SK-N-SH (cell line): Measurements from ENCODE around the gene TMEM132D. TPM values are rescaled to one million over a fixed set of nuclear protein-coding genes. Genes with fewer than 3 reads are reported as not detected.

Experiments
- CTCF ChIA-PET: fragments of 300-600, 350-600 bp; formaldehyde crosslinking; extraction: SDS; loops from one replicate; lab custom pipeline; 2021; lab: Yijun Ruan, JAX
- POLR2A ChIA-PET: fragments of 350-600 bp; sonication (Branson Sonifier 250); formaldehyde crosslinking; extraction: SDS; loops from one replicate; lab custom pipeline; 2020; ENCODE audit warnings: antibody characterized with exemption, inconsistent platforms; lab: Yijun Ruan, JAX
- DNase-seq: peaks from one replicate; pipeline ENCODE4 v3.0.0; 2012
- H2AFZ ChIP-seq: fragments of 200-600 bp; sonication (generic); 2 replicates; pipeline ENCODE4 v1.8.1; 2016; ENCODE audit warnings: antibody characterized with exemption, mild to moderate bottlenecking, low read depth
- H3F3A ChIP-seq: fragments of 200-600 bp; sonication (generic); replicated peaks from 2 replicates; pipeline ENCODE3; 2016; ENCODE audit warnings: antibody characterized with exemption, mild to moderate bottlenecking; ENCODE audit not compliant: insufficient read depth
- H3K27ac ChIP-seq, 2 experiments: fragments of 200-500 bp in 1 of 2; fragments of 200-600 bp in 1 of 2; sonication (Bioruptor generic) in 1 of 2; sonication (generic), shearing (Covaris generic) in 1 of 2; 2 replicates each; pipeline versions ENCODE4 v1.5.1 to v1.6.1; 2014 to 2016; ENCODE audit warnings: low read depth in 2 of 2, inconsistent platforms in 1 of 2, low read length in 1 of 2, mild to moderate bottlenecking in 1 of 2, mixed read lengths in 1 of 2
- H3K27me3 ChIP-seq: fragments of 200-600 bp; sonication (generic), shearing (Covaris generic); 2 replicates; pipeline ENCODE4 v1.6.1; 2016; ENCODE audit warnings: mixed run types; ENCODE audit not compliant: insufficient read depth
- H3K36me3 ChIP-seq, 2 experiments: fragments of 200-500 bp in 1 of 2; fragments of 200-600 bp in 1 of 2; sonication (Bioruptor generic) in 1 of 2; sonication (generic) in 1 of 2; replicated peaks in 1 of 2; 2 replicates each; pipeline versions ENCODE3 to v1.5.1; 2014 to 2016; ENCODE audit warnings: low read length in 1 of 2, mild to moderate bottlenecking in 1 of 2; ENCODE audit not compliant: insufficient read depth in 2 of 2, control insufficient read depth in 1 of 2
- H3K4me1 ChIP-seq, 2 experiments: fragments of 200-500 bp in 1 of 2; fragments of 200-600 bp in 1 of 2; sonication (Bioruptor generic) in 1 of 2; sonication (generic), shearing (Covaris generic) in 1 of 2; 2 replicates each; pipeline versions ENCODE4 v1.5.1 to v1.6.1; 2014 to 2016; ENCODE audit warnings: low read depth in 1 of 2, low read length in 1 of 2, mixed run types in 1 of 2; ENCODE audit not compliant: insufficient read depth in 2 of 2, control insufficient read depth in 1 of 2
- H3K4me2 ChIP-seq: fragments of 200-600 bp; sonication (generic), shearing (Covaris generic); 2 replicates; pipeline ENCODE4 v1.6.1; 2017; ENCODE audit warnings: mixed run types
- H3K4me3 ChIP-seq, 2 experiments: fragments of 200-500 bp in 1 of 2; fragments of 200-600 bp in 1 of 2; sonication (Bioruptor generic) in 1 of 2; sonication (generic), shearing (Covaris generic) in 1 of 2; 2 replicates each; pipeline versions ENCODE4 v1.5.1 to v1.8.1; 2014 to 2016; ENCODE audit warnings: low read depth in 2 of 2, inconsistent platforms in 1 of 2, low read length in 1 of 2, mild to moderate bottlenecking in 1 of 2, mixed read lengths in 1 of 2, moderate library complexity in 1 of 2
- H3K79me2 ChIP-seq: fragments of 200-600 bp; sonication (generic); 2 replicates; pipeline ENCODE4 v1.8.1; 2017; ENCODE audit warnings: mild to moderate bottlenecking; ENCODE audit not compliant: insufficient read depth
- H3K9ac ChIP-seq: fragments of 200-600 bp; sonication (generic); 2 replicates; pipeline ENCODE4 v1.6.1; 2017; ENCODE audit warnings: mixed run types
- H3K9me2 ChIP-seq: fragments of 200-600 bp; sonication (generic); 2 replicates; pipeline ENCODE4 v1.6.1; 2017; ENCODE audit warnings: mixed run types
- H3K9me3 ChIP-seq: fragments of 200-600 bp; sonication (generic); 2 replicates; pipeline ENCODE4 v1.6.1; 2017; ENCODE audit warnings: mixed run types, mild to moderate bottlenecking, moderate library complexity
- H4K20me1 ChIP-seq: fragments of 200-600 bp; sonication (generic); 2 replicates; pipeline ENCODE4 v1.6.1; 2017; ENCODE audit warnings: mild to moderate bottlenecking, mixed run types; ENCODE audit not compliant: insufficient read depth
- CHD2 ChIP-seq: fragments of 150-350 bp; IDR thresholded peaks from 2 replicates; pipeline ENCODE4 v1.6.1; 2018; ENCODE audit warnings: low read length; ENCODE audit not compliant: partially characterized antibody
- ELF1 ChIP-seq: IDR thresholded peaks from 2 replicates; pipeline ENCODE4 v1.4.0; 2012
- FOSL2 ChIP-seq: IDR thresholded peaks from 2 replicates; pipeline ENCODE4 v1.4.0; 2012; ENCODE audit warnings: low read depth, mild to moderate bottlenecking, moderate library complexity, borderline replicate concordance
- FOXJ3 ChIP-seq: sonication (generic); formaldehyde crosslinking; IDR thresholded peaks from 2 replicates; pipeline ENCODE4 v1.5.1; 2020; ENCODE audit warnings: mild to moderate bottlenecking, missing genetic modification reagents
- GABPA ChIP-seq: IDR thresholded peaks from 2 replicates; pipeline ENCODE4 v1.4.0; 2012; ENCODE audit warnings: low read depth, mild to moderate bottlenecking
- GATA2 ChIP-seq: sonication (generic); formaldehyde crosslinking; IDR thresholded peaks from 2 replicates; pipeline ENCODE4 v1.5.0; 2020; ENCODE audit warnings: mild to moderate bottlenecking, missing genetic modification reagents
- JUND ChIP-seq: IDR thresholded peaks from 2 replicates; pipeline ENCODE4 v1.4.0; 2012
- MEF2A ChIP-seq: IDR thresholded peaks from 2 replicates; pipeline ENCODE4 v1.4.0; 2012; ENCODE audit warnings: low read depth, borderline replicate concordance
- NRF1 ChIP-seq: IDR thresholded peaks from 2 replicates; pipeline ENCODE4 v1.6.1; 2012; ENCODE audit warnings: low read depth, mild to moderate bottlenecking, low read length
- RAD21 ChIP-seq: IDR thresholded peaks from 2 replicates; pipeline ENCODE4 v1.6.1; 2012; ENCODE audit warnings: mild to moderate bottlenecking, low read length
- RCOR1 ChIP-seq: fragments of 150-350 bp; IDR thresholded peaks from 2 replicates; pipeline ENCODE4 v1.6.1; 2017; ENCODE audit warnings: antibody characterized with exemption, low read length
- RFX5 ChIP-seq: IDR thresholded peaks from 2 replicates; pipeline ENCODE4 v1.6.1; 2012; ENCODE audit warnings: mild to moderate bottlenecking, improper control_type of control experiment, low read length
- RXRA ChIP-seq: IDR thresholded peaks from 2 replicates; pipeline ENCODE4 v1.4.0; 2012; ENCODE audit warnings: low read depth, mild to moderate bottlenecking, borderline replicate concordance
- SMC3 ChIP-seq: IDR thresholded peaks from 2 replicates; pipeline ENCODE4 v1.6.1; 2012; ENCODE audit warnings: low read depth, low read length, improper control_type of control experiment
- YY1 ChIP-seq: IDR thresholded peaks from 2 replicates; pipeline ENCODE4 v1.4.0; 2012; ENCODE audit warnings: low read depth, mild to moderate bottlenecking
- WGBS: methylation state at CpG from one replicate; pipeline ENCODE4 v1.1.6; 2017; ENCODE audit warnings: low lambda C conversion rate; 5-methylcytosine and 5-hydroxymethylcytosine counted together
- polyA plus RNA-seq, 3 experiments: library from polyadenylated mRNA; depleted of rRNA; stranded (reverse); fragments of >200 nt; gene quantifications; 2 replicates each; pipeline ENCODE4 v1.2.3, GENCODE V29; 2012
- TF ChIP-seq, protein P1 (sequence below): IDR thresholded peaks from 2 replicates; pipeline ENCODE4; 2012
- TF ChIP-seq, protein P2 (sequence below): fragments of 150-350 bp; IDR thresholded peaks from 2 replicates; pipeline ENCODE4 v1.6.1; 2016; ENCODE audit warnings: mild to moderate bottlenecking, low read depth, low read length
- TF ChIP-seq, protein P3 (sequence below): IDR thresholded peaks from 2 replicates; pipeline ENCODE4 v1.4.0; 2012; ENCODE audit warnings: low read depth, borderline replicate concordance
- TF ChIP-seq, protein P4 (sequence below): fragments of 150-350 bp; IDR thresholded peaks from 2 replicates; pipeline ENCODE4 v1.6.1; 2017; ENCODE audit warnings: antibody characterized with exemption, low read length, low read depth, borderline replicate concordance
- TF ChIP-seq, protein P5 (sequence below): IDR thresholded peaks from 2 replicates; pipeline ENCODE4 v1.6.1; 2012; ENCODE audit warnings: mild to moderate bottlenecking, low read depth, low read length, moderate library complexity

TMEM132D gene
- polyA plus RNA-seq, 1 of the 3 experiments (the other 2 are of a cell fraction), result not detected

DNA sequence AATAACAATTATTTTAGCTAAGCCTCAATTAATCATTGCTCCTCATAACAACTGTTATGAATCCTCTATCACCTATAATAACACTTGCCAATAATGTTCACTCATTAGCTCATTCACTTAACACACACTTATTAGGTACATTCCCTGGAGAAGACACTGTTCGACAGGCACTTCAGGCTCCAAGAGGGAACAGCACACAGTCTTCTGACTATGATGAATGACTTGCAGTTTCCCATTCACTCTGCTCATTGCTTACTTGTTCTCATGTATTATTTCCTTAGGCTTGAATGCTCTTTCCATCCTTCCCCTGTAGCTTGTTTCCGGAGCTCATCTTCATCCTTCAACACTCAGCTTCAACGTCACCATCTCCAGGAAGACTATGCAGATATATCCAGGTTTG is 437.3 kb downstream of the TMEM132D start:
- Histone ChIP-seq H3K79me2 (no peaks in the 10 kb centered on the region), H3K36me3 (no peaks in the 10 kb centered on the region), H2AFZ (no peak overlapping the region), H4K20me1 (no peaks in the 10 kb centered on the region), H3F3A (no peaks in the 10 kb centered on the region), H3K9me3 (no peaks in the 10 kb centered on the region), H3K4me1 (no peaks in the 10 kb centered on the region), H3K9me2 (no peaks in the 10 kb centered on the region)
- CTCF ChIA-PET, result no interaction called here
- DNase-seq, result no peak
- TF ChIP-seq, protein P1, sequence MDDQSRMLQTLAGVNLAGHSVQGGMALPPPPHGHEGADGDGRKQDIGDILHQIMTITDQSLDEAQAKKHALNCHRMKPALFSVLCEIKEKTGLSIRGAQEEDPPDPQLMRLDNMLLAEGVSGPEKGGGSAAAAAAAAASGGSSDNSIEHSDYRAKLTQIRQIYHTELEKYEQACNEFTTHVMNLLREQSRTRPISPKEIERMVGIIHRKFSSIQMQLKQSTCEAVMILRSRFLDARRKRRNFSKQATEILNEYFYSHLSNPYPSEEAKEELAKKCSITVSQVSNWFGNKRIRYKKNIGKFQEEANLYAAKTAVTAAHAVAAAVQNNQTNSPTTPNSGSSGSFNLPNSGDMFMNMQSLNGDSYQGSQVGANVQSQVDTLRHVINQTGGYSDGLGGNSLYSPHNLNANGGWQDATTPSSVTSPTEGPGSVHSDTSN, result no peak
- TF ChIP-seq, protein P2, sequence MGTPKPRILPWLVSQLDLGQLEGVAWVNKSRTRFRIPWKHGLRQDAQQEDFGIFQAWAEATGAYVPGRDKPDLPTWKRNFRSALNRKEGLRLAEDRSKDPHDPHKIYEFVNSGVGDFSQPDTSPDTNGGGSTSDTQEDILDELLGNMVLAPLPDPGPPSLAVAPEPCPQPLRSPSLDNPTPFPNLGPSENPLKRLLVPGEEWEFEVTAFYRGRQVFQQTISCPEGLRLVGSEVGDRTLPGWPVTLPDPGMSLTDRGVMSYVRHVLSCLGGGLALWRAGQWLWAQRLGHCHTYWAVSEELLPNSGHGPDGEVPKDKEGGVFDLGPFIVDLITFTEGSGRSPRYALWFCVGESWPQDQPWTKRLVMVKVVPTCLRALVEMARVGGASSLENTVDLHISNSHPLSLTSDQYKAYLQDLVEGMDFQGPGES, result no peak
- TF ChIP-seq, protein P3, sequence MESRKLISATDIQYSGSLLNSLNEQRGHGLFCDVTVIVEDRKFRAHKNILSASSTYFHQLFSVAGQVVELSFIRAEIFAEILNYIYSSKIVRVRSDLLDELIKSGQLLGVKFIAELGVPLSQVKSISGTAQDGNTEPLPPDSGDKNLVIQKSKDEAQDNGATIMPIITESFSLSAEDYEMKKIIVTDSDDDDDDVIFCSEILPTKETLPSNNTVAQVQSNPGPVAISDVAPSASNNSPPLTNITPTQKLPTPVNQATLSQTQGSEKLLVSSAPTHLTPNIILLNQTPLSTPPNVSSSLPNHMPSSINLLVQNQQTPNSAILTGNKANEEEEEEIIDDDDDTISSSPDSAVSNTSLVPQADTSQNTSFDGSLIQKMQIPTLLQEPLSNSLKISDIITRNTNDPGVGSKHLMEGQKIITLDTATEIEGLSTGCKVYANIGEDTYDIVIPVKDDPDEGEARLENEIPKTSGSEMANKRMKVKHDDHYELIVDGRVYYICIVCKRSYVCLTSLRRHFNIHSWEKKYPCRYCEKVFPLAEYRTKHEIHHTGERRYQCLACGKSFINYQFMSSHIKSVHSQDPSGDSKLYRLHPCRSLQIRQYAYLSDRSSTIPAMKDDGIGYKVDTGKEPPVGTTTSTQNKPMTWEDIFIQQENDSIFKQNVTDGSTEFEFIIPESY, result no peak
- TF ChIP-seq RCOR1 (no peak), GABPA (no peak), RFX5 (no peak), FOSL2 (no peak), NRF1 (no peak), ELF1 (no peak), RXRA (no peak), SMC3 (no peak), YY1 (no peak), MEF2A (no peak)
- TF ChIP-seq, protein P4, sequence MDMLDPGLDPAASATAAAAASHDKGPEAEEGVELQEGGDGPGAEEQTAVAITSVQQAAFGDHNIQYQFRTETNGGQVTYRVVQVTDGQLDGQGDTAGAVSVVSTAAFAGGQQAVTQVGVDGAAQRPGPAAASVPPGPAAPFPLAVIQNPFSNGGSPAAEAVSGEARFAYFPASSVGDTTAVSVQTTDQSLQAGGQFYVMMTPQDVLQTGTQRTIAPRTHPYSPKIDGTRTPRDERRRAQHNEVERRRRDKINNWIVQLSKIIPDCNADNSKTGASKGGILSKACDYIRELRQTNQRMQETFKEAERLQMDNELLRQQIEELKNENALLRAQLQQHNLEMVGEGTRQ, result no peak
- TF ChIP-seq, all 33 proteins: peak for 0
- Histone ChIP-seq H3K9ac (no peak overlapping the region), H3K4me2 (no peak overlapping the region), H3K27ac (no peak overlapping the region), H3K27me3 (no peaks in the 10 kb centered on the region), H3K4me3 (no peak overlapping the region)
- WGBS, result 28% methylated on average over 3 of the region's 3 CpGs
- POLR2A ChIA-PET, result no interaction called here

DNA sequence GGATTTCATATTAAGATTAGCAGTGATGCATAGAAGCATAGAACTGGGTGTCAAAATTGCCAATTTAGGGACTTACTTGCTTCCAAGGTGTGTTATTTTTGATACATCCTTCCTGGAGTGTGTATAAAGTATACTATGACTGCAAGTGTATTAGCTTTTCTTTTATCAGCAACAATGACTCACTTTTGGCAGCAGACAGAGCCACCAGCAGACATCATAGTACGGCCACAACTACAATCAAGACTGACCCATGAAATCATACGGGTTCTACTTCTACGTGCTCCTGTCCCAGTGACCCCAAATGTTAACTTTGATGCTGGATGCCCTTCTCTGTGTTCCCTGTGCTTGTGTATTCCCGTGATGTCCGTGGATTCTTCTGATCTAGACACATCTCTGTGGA is 443.9 kb downstream of the TMEM132D start:
- Histone ChIP-seq H4K20me1 (no peaks in the 10 kb centered on the region), H3K9me2 (no peaks in the 10 kb centered on the region), H3K9me3 (no peaks in the 10 kb centered on the region), H3K79me2 (no peaks in the 10 kb centered on the region), H3K4me1 (no peaks in the 10 kb centered on the region), H3K9ac (no peak overlapping the region), H3K27ac (no peak overlapping the region), H3K4me2 (no peak overlapping the region), H3K27me3 (no peaks in the 10 kb centered on the region), H3K36me3 (no peaks in the 10 kb centered on the region), H2AFZ (no peak overlapping the region), H3F3A (no peaks in the 10 kb centered on the region), H3K4me3 (no peak overlapping the region)
- no peak for DNase-seq
- ChIA-PET POLR2A (no interaction called here), CTCF (no interaction called here)
- 34% methylated on average over 5 of the region's 5 CpGs for WGBS
- TF ChIP-seq FOSL2 (no peak), RCOR1 (no peak), RXRA (no peak), CHD2 (no peak), FOXJ3 (CRISPR knock-in tag) (no peak), JUND (no peak), GATA2 (CRISPR knock-in tag) (no peak), YY1 (no peak), RAD21 (no peak)
- TF ChIP-seq, protein P5, sequence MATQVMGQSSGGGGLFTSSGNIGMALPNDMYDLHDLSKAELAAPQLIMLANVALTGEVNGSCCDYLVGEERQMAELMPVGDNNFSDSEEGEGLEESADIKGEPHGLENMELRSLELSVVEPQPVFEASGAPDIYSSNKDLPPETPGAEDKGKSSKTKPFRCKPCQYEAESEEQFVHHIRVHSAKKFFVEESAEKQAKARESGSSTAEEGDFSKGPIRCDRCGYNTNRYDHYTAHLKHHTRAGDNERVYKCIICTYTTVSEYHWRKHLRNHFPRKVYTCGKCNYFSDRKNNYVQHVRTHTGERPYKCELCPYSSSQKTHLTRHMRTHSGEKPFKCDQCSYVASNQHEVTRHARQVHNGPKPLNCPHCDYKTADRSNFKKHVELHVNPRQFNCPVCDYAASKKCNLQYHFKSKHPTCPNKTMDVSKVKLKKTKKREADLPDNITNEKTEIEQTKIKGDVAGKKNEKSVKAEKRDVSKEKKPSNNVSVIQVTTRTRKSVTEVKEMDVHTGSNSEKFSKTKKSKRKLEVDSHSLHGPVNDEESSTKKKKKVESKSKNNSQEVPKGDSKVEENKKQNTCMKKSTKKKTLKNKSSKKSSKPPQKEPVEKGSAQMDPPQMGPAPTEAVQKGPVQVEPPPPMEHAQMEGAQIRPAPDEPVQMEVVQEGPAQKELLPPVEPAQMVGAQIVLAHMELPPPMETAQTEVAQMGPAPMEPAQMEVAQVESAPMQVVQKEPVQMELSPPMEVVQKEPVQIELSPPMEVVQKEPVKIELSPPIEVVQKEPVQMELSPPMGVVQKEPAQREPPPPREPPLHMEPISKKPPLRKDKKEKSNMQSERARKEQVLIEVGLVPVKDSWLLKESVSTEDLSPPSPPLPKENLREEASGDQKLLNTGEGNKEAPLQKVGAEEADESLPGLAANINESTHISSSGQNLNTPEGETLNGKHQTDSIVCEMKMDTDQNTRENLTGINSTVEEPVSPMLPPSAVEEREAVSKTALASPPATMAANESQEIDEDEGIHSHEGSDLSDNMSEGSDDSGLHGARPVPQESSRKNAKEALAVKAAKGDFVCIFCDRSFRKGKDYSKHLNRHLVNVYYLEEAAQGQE, result no peak
